SU-DHL-6 (cell line): ENCODE measurements around the gene ELMO1.
A peak's percentile ranks its signal among the peaks of the same experiment; 100 is the strongest.

Experiments
- EZH2phosphoT487 ChIP-seq: fragments of 200-600 bp; sonication (generic), shearing (Covaris generic); conservative IDR thresholded peaks from 2 replicates; pipeline ENCODE4 v1.6.1; 2018; ENCODE audit warnings: mild to moderate bottlenecking, antibody characterized with exemption, low read length, moderate library complexity, mixed read lengths
- TF ChIP-seq, protein P1 (sequence below): fragments of 200-600 bp; sonication (generic); IDR thresholded peaks from one replicate; pipeline ENCODE4 v1.5.1; 2017; ENCODE audit warnings: antibody characterized with exemption, mild to moderate bottlenecking, low read length, moderate library complexity; ENCODE audit not compliant: insufficient read depth, poor library complexity, severe bottlenecking

DNA sequence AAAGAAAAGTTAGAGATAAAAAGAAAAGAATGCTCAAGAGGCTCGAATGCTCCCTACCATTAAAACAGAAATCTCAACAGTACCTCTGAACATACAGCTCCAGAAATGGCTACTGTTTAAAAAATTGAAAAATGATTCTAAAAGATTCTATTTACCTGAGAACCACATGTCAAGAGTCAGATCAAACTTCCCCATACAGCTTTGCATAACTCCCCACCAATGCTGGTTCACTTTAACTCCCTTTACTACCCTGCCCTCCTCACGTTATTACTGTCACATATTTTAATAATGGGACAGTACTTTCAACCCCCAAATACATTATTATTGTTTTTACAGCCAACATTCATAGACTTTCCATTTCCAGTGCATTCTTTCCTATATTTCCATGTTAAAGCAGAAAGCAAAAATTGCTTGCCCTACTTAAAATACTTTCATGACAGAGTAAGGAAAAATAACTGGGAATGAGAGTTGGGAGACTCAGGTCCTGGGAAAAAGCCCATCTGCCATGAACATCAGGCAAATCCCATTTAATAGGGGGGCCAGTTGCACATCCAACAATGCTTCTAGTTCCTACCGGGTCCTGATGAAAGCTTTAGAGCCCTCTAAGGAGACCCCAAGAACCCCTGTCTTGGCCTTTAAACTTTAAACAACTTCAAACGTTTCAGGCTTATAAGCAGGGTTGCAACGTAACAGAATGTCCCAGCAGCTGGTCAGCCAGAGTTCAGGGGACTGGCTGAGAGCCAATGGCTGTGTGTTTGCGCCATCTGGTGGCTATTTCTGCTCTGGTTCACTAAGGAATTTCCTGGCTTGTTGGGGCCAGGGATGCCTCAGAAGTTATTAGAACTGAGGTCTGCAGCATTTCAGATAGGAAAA lies 247.4 kb downstream of the ELMO1 start:
- TF ChIP-seq, protein P1, sequence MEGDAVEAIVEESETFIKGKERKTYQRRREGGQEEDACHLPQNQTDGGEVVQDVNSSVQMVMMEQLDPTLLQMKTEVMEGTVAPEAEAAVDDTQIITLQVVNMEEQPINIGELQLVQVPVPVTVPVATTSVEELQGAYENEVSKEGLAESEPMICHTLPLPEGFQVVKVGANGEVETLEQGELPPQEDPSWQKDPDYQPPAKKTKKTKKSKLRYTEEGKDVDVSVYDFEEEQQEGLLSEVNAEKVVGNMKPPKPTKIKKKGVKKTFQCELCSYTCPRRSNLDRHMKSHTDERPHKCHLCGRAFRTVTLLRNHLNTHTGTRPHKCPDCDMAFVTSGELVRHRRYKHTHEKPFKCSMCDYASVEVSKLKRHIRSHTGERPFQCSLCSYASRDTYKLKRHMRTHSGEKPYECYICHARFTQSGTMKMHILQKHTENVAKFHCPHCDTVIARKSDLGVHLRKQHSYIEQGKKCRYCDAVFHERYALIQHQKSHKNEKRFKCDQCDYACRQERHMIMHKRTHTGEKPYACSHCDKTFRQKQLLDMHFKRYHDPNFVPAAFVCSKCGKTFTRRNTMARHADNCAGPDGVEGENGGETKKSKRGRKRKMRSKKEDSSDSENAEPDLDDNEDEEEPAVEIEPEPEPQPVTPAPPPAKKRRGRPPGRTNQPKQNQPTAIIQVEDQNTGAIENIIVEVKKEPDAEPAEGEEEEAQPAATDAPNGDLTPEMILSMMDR = peak; percentile 97
- no peak for TF ChIP-seq EZH2phosphoT487
